ENCODE data around the gene FCER1G. TPM values are rescaled to one million over a fixed set of nuclear protein-coding genes. Genes with fewer than 3 reads are reported as not detected.
"Not testable (repeated sequence)": the region's sequence is repeated elsewhere in the genome, so short reads cannot be mapped to it uniquely, and the experiment has no call there.

Gene FCER1G
- total RNA-seq, 1 donor from 2014 or later, result not detected

GRCh38 chr1:161235957-161236775, 21.1 kb downstream of the FCER1G start:
- peaks cover 2% of the 10 kb centered on the region for H3K27me3 ChIP-seq (ENCODE audit: control insufficient read depth, insufficient read depth, low read length)
- H3K4me3 ChIP-seq (ENCODE audit: low read depth, low read length), result no peak overlapping the region
- DNase-seq (ENCODE audit: low read depth), result no peak
- H3K36me3 ChIP-seq (ENCODE audit: control insufficient read depth, insufficient read depth, low read length), result no peaks in the 10 kb centered on the region
- TF ChIP-seq CTCF (IDR thresholded peaks at IDR 0.05; ENCODE audit: insufficient read depth, low read length, poor library complexity, severe bottlenecking), result no peak

GRCh38 chr1:161238039-161238473, 23.0 kb downstream of the FCER1G start, which contains the start of gene NR1I3:
NR1I3 (minus strand) TSS chr1:161238203; CDS start chr1:161236565, 1,638 bp downstream.
- no peak for DNase-seq (ENCODE audit: low read depth)
- no peak for TF ChIP-seq CTCF (IDR thresholded peaks at IDR 0.05; ENCODE audit: insufficient read depth, low read length, poor library complexity, severe bottlenecking)
- Histone ChIP-seq H3K27me3 (ENCODE audit: control insufficient read depth, insufficient read depth, low read length) (peaks cover 2% of the 10 kb centered on the region), H3K36me3 (ENCODE audit: control insufficient read depth, insufficient read depth, low read length) (no peaks in the 10 kb centered on the region), H3K4me3 (ENCODE audit: low read depth, low read length) (no peak within 1 kb of the TSS)

GRCh38 chr1:161241682-161242081, 26.6 kb downstream of the FCER1G start:
- DNase-seq (ENCODE audit: low read depth), result no peak
- H3K27me3 ChIP-seq (ENCODE audit: control insufficient read depth, insufficient read depth, low read length), result no peaks in the 10 kb centered on the region
- no peaks in the 10 kb centered on the region for H3K36me3 ChIP-seq (ENCODE audit: control insufficient read depth, insufficient read depth, low read length)
- TF ChIP-seq CTCF (IDR thresholded peaks at IDR 0.05; ENCODE audit: insufficient read depth, low read length, poor library complexity, severe bottlenecking), result no peak
- no peak overlapping the region for H3K4me3 ChIP-seq (ENCODE audit: low read depth, low read length)

GRCh38 chr1:161242313-161242712, 27.2 kb downstream of the FCER1G start:
- no peak for TF ChIP-seq CTCF (IDR thresholded peaks at IDR 0.05; ENCODE audit: insufficient read depth, low read length, poor library complexity, severe bottlenecking)
- no peaks in the 10 kb centered on the region for H3K27me3 ChIP-seq (ENCODE audit: control insufficient read depth, insufficient read depth, low read length)
- H3K4me3 ChIP-seq (ENCODE audit: low read depth, low read length), result no peak overlapping the region
- DNase-seq (ENCODE audit: low read depth), result no peak
- no peaks in the 10 kb centered on the region for H3K36me3 ChIP-seq (ENCODE audit: control insufficient read depth, insufficient read depth, low read length)

GRCh38 chr1:161244888-161245287, 29.8 kb downstream of the FCER1G start:
- DNase-seq (ENCODE audit: low read depth), result no peak
- Histone ChIP-seq H3K4me3 (ENCODE audit: low read depth, low read length) (no peak overlapping the region), H3K36me3 (ENCODE audit: control insufficient read depth, insufficient read depth, low read length) (no peaks in the 10 kb centered on the region), H3K27me3 (ENCODE audit: control insufficient read depth, insufficient read depth, low read length) (no peaks in the 10 kb centered on the region)
- TF ChIP-seq CTCF (IDR thresholded peaks at IDR 0.05; ENCODE audit: insufficient read depth, low read length, poor library complexity, severe bottlenecking), result no peak

- not testable (repeated sequence) for DNase-seq (ENCODE audit: low read depth); H3K36me3 ChIP-seq (ENCODE audit: control insufficient read depth, insufficient read depth, low read length); H3K4me3 ChIP-seq (ENCODE audit: low read depth, low read length); H3K27me3 ChIP-seq (ENCODE audit: control insufficient read depth, insufficient read depth, low read length)
Observed at GRCh38 chr1:161250100-161250499, 35.0 kb downstream of the FCER1G start.

Data from kidney epithelial cell (primary cell).